Ishikawa (cell line): ENCODE data around the gene FGD5.

Experiments used
- CEBPB ChIP-seq: IDR thresholded peaks from 2 replicates; pipeline ENCODE4 v1.6.1; 2012
- CREB1 ChIP-seq: IDR thresholded peaks from 2 replicates; pipeline ENCODE4 v1.6.1; 2012; ENCODE audit warnings: low read depth
- EP300 ChIP-seq: IDR thresholded peaks from 2 replicates; pipeline ENCODE4 v1.6.1; 2012; ENCODE audit warnings: borderline replicate concordance
- RAD21 ChIP-seq: IDR thresholded peaks from 2 replicates; pipeline ENCODE4 v1.6.1; 2012; ENCODE audit warnings: low read depth
- TAF1 ChIP-seq: IDR thresholded peaks from 2 replicates; pipeline ENCODE4 v1.6.1; 2012; ENCODE audit warnings: low read depth, mild to moderate bottlenecking
- TEAD4 ChIP-seq: IDR thresholded peaks from 2 replicates; pipeline ENCODE4 v1.6.1; 2012
- ZBTB7A ChIP-seq: IDR thresholded peaks from 2 replicates; pipeline ENCODE4 v1.6.1; 2012; ENCODE audit warnings: low read depth
- TF ChIP-seq, protein P1 (sequence below): IDR thresholded peaks from 2 replicates; pipeline ENCODE4 v1.6.1; 2012; ENCODE audit warnings: low read depth, mild to moderate bottlenecking
- TF ChIP-seq, protein P2 (sequence below): IDR thresholded peaks from 2 replicates; pipeline ENCODE4 v1.6.1; 2012
- TF ChIP-seq, protein P3 (sequence below): IDR thresholded peaks from 2 replicates; pipeline ENCODE4 v1.6.1; 2012

DNA sequence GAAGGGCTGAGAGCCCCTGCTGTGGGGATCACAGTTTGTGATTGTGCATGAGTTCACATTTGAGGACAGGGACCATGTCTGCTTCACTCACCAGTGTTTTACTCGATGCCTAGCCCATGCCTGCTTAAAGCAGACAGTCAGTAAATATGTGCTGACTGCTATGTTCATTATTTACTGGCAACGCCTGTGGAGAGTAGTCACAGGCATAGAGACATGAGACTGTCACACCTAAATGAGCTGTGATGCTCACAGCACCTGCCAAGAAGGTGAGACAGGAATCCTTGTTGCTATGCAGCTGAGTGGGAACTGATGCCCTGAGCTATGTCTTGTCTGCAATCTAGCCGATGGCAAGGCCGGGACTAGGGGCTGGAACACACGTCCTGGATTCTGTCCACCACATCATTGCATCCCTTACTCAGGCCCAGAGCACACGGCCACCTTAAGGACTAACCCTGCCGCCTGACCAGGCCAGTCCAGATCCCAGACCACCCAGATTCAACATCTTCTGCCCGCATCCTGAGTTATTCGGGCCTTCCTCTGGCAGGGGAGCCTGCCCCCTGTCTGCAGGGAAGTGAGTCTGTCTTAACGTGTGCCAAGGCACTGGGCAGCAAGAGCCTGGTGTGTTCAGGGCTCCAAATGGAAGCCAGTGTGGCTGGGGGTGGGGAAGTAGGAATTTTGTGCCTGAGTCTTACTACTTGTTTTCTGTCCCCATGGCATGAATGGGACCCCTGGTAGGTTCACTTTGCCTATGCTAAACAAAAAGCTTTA lies 44.8 kb downstream of the FGD5 start:
- TF ChIP-seq EP300 (no peak), TAF1 (no peak), ZBTB7A (no peak), TEAD4 (no peak), RAD21 (no peak), CEBPB (no peak), CREB1 (no peak)
- TF ChIP-seq, protein P1, sequence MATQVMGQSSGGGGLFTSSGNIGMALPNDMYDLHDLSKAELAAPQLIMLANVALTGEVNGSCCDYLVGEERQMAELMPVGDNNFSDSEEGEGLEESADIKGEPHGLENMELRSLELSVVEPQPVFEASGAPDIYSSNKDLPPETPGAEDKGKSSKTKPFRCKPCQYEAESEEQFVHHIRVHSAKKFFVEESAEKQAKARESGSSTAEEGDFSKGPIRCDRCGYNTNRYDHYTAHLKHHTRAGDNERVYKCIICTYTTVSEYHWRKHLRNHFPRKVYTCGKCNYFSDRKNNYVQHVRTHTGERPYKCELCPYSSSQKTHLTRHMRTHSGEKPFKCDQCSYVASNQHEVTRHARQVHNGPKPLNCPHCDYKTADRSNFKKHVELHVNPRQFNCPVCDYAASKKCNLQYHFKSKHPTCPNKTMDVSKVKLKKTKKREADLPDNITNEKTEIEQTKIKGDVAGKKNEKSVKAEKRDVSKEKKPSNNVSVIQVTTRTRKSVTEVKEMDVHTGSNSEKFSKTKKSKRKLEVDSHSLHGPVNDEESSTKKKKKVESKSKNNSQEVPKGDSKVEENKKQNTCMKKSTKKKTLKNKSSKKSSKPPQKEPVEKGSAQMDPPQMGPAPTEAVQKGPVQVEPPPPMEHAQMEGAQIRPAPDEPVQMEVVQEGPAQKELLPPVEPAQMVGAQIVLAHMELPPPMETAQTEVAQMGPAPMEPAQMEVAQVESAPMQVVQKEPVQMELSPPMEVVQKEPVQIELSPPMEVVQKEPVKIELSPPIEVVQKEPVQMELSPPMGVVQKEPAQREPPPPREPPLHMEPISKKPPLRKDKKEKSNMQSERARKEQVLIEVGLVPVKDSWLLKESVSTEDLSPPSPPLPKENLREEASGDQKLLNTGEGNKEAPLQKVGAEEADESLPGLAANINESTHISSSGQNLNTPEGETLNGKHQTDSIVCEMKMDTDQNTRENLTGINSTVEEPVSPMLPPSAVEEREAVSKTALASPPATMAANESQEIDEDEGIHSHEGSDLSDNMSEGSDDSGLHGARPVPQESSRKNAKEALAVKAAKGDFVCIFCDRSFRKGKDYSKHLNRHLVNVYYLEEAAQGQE: no peak
- TF ChIP-seq, protein P2, sequence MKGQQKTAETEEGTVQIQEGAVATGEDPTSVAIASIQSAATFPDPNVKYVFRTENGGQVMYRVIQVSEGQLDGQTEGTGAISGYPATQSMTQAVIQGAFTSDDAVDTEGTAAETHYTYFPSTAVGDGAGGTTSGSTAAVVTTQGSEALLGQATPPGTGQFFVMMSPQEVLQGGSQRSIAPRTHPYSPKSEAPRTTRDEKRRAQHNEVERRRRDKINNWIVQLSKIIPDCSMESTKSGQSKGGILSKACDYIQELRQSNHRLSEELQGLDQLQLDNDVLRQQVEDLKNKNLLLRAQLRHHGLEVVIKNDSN: no peak
- TF ChIP-seq, protein P3, sequence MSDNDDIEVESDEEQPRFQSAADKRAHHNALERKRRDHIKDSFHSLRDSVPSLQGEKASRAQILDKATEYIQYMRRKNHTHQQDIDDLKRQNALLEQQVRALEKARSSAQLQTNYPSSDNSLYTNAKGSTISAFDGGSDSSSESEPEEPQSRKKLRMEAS: no peak
